ENCODE results near the gene JTB. TPM values are rescaled to one million over a fixed set of nuclear protein-coding genes. Genes with fewer than 3 reads are reported as not detected.

Gene JTB
- total RNA-seq, 4 donors from 2014 or later: 144 to 225 (median 204) TPM

DNA sequence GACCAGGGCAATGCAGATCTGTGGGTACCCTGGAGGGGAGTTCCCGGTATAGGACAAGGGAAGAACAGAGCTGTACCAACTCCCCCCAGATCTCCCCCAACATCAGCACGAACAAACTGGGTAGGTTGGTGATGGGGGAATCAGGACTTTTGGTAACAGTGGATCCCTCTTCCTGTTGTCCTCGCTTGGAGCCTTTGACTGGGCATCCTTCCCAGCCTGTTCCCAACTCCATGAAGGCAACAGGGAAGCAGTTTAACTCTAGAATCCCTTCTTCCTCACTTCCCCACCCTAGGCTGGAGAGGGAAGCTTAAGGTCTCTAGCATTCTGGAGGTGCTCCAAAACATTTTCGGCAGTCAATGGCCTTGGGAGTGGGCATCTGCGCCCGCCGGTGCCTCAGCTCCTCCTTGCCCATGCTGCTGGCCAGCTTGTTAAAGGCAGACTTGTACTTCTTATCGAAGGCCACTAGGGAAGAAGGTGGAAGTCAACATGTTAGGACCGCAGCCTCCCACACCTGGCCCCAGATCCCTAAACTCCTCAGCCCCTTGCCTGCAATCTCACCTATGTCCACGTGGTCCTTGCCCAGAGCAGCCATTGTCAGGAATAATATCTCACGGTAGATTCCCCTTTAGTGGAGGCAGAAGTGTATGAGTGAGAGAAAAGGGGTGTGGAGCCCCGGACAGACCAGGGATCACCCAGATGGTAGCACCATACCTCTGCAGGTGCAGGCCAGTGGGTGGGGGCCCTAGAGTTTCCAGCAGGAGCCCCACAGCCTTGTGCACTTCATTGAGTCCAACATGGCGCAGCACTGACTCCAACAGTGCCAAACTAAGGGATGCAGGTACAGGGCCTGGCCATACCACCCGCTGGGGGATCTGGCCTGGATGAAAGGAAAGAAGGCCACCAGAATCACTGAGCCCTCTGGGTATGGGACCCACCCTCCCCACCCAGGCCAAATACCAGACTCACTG is 47.2 kb downstream of the JTB start:
- intact Hi-C loops (cut with DNase I): no loop called here
- Histone ChIP-seq H3K4me1 (peaks cover 0 to 14% (median 0%) of the 10 kb centered on the region in 3 donors), H3K4me3 (no peak overlapping the region), H3K36me3 (peaks cover 11 to 64% (median 30%) of the 10 kb centered on the region in 3 donors), H3K27me3 (no peaks in the 10 kb centered on the region), H3K9me3 (no peaks in the 10 kb centered on the region), H3K27ac (no peak overlapping the region)
- TF ChIP-seq POLR2A (IDR thresholded peaks at IDR 0.05): no peak
- TF ChIP-seq CTCF (IDR thresholded peaks at IDR 0.05): no peak
- DNase-seq: no peak
- WGBS, 2 donors: 80 to 87% methylated on average over 10 to 12 of the region's 14 CpGs

DNA sequence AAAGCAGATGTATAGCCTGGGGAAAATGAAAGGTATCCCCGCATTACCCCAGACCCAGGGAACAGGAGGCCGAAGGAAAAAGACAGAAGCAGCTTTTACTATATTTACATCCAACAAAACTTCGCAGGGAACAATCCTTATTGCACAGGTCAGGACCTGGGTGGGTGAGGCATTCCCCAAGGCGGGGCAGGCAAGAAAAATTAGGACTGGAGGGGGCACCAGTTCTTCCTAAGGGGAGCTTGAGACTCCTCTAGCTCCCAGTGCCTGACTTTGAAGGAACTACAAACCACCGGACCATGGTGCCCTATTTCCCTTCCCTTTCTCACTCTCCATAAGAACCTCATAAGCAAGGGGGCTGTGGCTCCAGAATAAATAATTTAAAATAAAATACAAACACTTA is 48.0 kb downstream of the JTB start:
- peak overlapping the region in 2 of 4 donors; percentile 7 to 33 for H3K27ac ChIP-seq
- 86 to 93% methylated on average over 5 of the region's 5 CpGs for WGBS, 2 donors
- peaks cover 11 to 56% (median 28%) of the 10 kb centered on the region in 3 donors for H3K36me3 ChIP-seq

DNA sequence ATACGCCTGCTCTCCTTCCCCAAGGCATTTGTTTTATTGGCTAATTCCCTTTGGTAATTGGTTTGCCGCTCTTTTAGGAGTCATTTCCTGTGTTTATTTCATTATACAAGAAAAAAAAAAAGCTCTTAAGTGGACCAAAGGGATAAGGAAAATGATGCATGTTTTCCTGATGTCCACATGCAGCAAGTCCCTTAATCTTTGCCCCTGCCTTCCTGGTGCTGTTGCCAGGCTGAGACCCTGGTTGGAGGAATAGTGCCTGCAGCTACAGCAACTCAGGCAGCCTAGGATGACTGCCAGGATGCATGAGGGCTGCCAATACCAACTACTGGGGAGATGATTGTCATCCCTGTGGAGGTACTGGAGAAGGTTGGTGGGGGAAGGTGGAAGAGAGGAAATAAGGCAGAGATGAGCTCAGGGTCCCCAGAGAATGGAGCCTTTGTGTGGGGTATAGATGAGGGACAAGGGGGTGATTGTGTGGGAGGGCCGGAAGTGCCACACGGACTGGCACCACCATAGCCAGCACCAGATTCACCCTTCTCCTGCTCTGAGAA is 48.6 kb downstream of the JTB start:
- Histone ChIP-seq H3K9me3 (no peaks in the 10 kb centered on the region), H3K4me1 (peaks cover 3 to 22% (median 5%) of the 10 kb centered on the region in 3 donors), H3K27ac (peak overlapping the region in 2 of 4 donors; percentile 7 to 33), H3K27me3 (no peaks in the 10 kb centered on the region), H3K36me3 (peaks cover 10 to 50% (median 23%) of the 10 kb centered on the region in 3 donors), H3K4me3 (no peak overlapping the region)
- TF ChIP-seq POLR2A (IDR thresholded peaks at IDR 0.05) (no peak), CTCF (IDR thresholded peaks at IDR 0.05) (no peak)
- 66 to 68% methylated on average over 4 of the region's 4 CpGs for WGBS, 2 donors
- intact Hi-C loops (cut with DNase I): no loop called here
- DNase-seq: no peak

More for the DNA sequence above, 48.0 kb downstream of the JTB start:
- Histone ChIP-seq H3K4me3 (no peak overlapping the region), H3K9me3 (no peaks in the 10 kb centered on the region), H3K27me3 (no peaks in the 10 kb centered on the region), H3K4me1 (peaks cover 0 to 16% (median 0%) of the 10 kb centered on the region in 3 donors)
- intact Hi-C loops (cut with DNase I): no loop called here
- TF ChIP-seq POLR2A (IDR thresholded peaks at IDR 0.05) (no peak), CTCF (IDR thresholded peaks at IDR 0.05) (no peak)
- no peak for DNase-seq

DNA sequence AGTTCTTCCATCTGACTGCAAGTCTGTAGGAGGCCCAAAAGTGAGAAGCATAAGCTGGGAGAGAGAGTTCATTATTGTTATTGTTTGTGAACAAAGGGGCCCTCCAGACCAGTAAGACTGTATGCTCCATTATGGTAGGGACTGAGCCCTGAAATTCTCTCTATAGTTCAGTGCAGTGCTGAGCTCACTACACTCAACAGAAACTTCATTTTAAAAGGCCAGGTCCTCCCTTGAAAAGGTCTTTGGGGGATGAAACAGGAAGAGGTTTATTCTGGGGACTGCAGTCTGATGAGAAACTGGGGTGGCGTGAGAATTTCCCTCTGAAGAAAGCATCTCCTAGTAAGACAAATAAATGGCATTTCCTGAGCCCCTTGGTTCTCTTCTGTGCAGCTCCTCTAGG is 49.2 kb downstream of the JTB start:
- Histone ChIP-seq H3K4me3 (no peak overlapping the region), H3K9me3 (no peaks in the 10 kb centered on the region), H3K27ac (no peak overlapping the region), H3K36me3 (peaks cover 5 to 44% (median 17%) of the 10 kb centered on the region in 3 donors), H3K4me1 (peaks cover 6 to 27% (median 8%) of the 10 kb centered on the region in 3 donors), H3K27me3 (no peaks in the 10 kb centered on the region)
- intact Hi-C loops (cut with DNase I): no loop called here
- WGBS, 2 donors: 60 to 80% methylated on average over 1 of the region's 1 CpG
- DNase-seq: no peak
- TF ChIP-seq CTCF (IDR thresholded peaks at IDR 0.05) (no peak), POLR2A (IDR thresholded peaks at IDR 0.05) (no peak)

- H3K27me3 ChIP-seq: no peaks in the 10 kb centered on the region
- H3K27ac ChIP-seq: no peak overlapping the region
- H3K4me3 ChIP-seq: no peak overlapping the region
- peaks cover 0 to 25% (median 5%) of the 10 kb centered on the region in 3 donors for H3K36me3 ChIP-seq
- no peak for DNase-seq
- no peak for TF ChIP-seq CTCF (IDR thresholded peaks at IDR 0.05)
- no peak for TF ChIP-seq POLR2A (IDR thresholded peaks at IDR 0.05)
- no peaks in the 10 kb centered on the region for H3K9me3 ChIP-seq
- H3K4me1 ChIP-seq: peaks cover 8 to 34% (median 8%) of the 10 kb centered on the region in 3 donors
- intact Hi-C loops (cut with DNase I): no loop called here
- WGBS, 2 donors: 69 to 87% methylated on average over 4 of the region's 4 CpGs
Observed at GRCh38 chr1:153926405-153926804, 51.1 kb downstream of the JTB start.

Data from esophagus squamous epithelium (tissue), 5 donors.